K562 (cell line): ENCODE results near the gene SLC2A8. TPM values are rescaled to one million over a fixed set of nuclear protein-coding genes. Genes with fewer than 3 reads are reported as not detected.
A peak's percentile ranks its signal among the peaks of the same experiment; 100 is the strongest.

ENCODE experiments used
- CEBPB ChIP-seq: fragments of 450-650 bp; IDR thresholded peaks from 2 replicates; pipeline ENCODE4 v1.6.1; 2016; ENCODE audit warnings: missing genetic modification characterization, missing compliant biosample characterization
- CREB1 ChIP-seq, 2 experiments: sonication (generic) in 1 of 2; formaldehyde crosslinking in 1 of 2; IDR thresholded peaks; 2 replicates each; pipeline versions ENCODE4 v1.6.1 to v1.8.0; 2012 to 2022; ENCODE audit warnings: inconsistent platforms in 1 of 2, mild to moderate bottlenecking in 1 of 2, missing genetic modification reagents in 1 of 2, moderate library complexity in 1 of 2
- GABPB2 ChIP-seq: fragments of 250-450 bp; sonication (Bioruptor Pico); conservative IDR thresholded peaks from 2 replicates; pipeline ENCODE4 v1.5.1; 2021; ENCODE audit warnings: mild to moderate bottlenecking
- RBM22 ChIP-seq: fragments of 200-400 bp; formaldehyde crosslinking; IDR thresholded peaks from 2 replicates; pipeline ENCODE4 v1.6.1; 2018; ENCODE audit warnings: low read length, low read depth; ENCODE audit not compliant: poor library complexity, severe bottlenecking
- SMAD1 ChIP-seq: fragments of 150-350 bp; IDR thresholded peaks from 2 replicates; pipeline ENCODE4 v1.6.1; 2014; ENCODE audit warnings: low read length, low read depth; ENCODE audit not compliant: partially characterized antibody
- TGIF2 ChIP-seq: sonication (generic); formaldehyde crosslinking; IDR thresholded peaks from 2 replicates; pipeline ENCODE4 v1.8.1; 2022; ENCODE audit warnings: mild to moderate bottlenecking, missing genetic modification reagents, moderate library complexity
- ZFP1 ChIP-seq: fragments of 450-650 bp; formaldehyde crosslinking; IDR thresholded peaks from 2 replicates; pipeline ENCODE4 v1.4.0; 2020; ENCODE audit warnings: mild to moderate bottlenecking, mixed read lengths
- ZNF165 ChIP-seq: fragments of 250-450 bp; sonication (Bioruptor Pico); IDR thresholded peaks from 2 replicates; pipeline ENCODE4 v1.4.0; 2020; ENCODE audit warnings: borderline replicate concordance
- ZNF174 ChIP-seq: fragments of 250-450 bp; sonication (Bioruptor Pico); IDR thresholded peaks from 2 replicates; pipeline ENCODE4 v1.4.0; 2020; ENCODE audit warnings: mild to moderate bottlenecking
- ZNF263 ChIP-seq: sonication (generic); formaldehyde crosslinking; IDR thresholded peaks from 2 replicates; pipeline ENCODE4 v1.8.0; 2022; ENCODE audit warnings: mild to moderate bottlenecking, missing genetic modification reagents, borderline replicate concordance
- ZNF316 ChIP-seq: fragments of 450-650 bp; IDR thresholded peaks from 2 replicates; pipeline ENCODE4 v1.6.1; 2016
- polyA plus RNA-seq, 8 experiments: library from polyadenylated mRNA; depleted of rRNA in 4 of 8; stranded (reverse) in 5 of 8; unstranded in 3 of 8; fragments of >200 nt; fragmentation: Nextera tagmentation in 2 of 8; fragmentation: Illumina TruSeq in 1 of 8; extraction: Ambion mirVana in 2 of 8; extraction: Trizol in 1 of 8; gene quantifications; 2 replicates each; pipeline versions ENCODE4 v1.2.1 to v1.2.3, GENCODE V29; 2011 to 2014; ENCODE audit warnings: inconsistent platforms in 1 of 8, missing spikeins in 1 of 8
- total RNA-seq, 7 experiments: library from RNA; depleted of rRNA in 6 of 7; stranded (reverse); fragments of >200 nt in 6 of 7; fragmentation: Illumina TruSeq in 2 of 7; extraction: Trizol in 2 of 7; gene quantifications; 2 replicates each; pipeline versions ENCODE4 v1.2.1 to v1.2.3, GENCODE V29; 2011 to 2021; ENCODE audit warnings: low replicate concordance in 1 of 7
- TF ChIP-seq, protein P1 (sequence below): fragments of 250-450 bp; sonication (Bioruptor Pico); IDR thresholded peaks from 2 replicates; pipeline ENCODE4 v1.8.0; 2022; ENCODE audit warnings: inconsistent platforms
- TF ChIP-seq, protein P2 (sequence below), 3 experiments: IDR thresholded peaks in 2 of 3; conservative IDR thresholded peaks in 1 of 3; 2 replicates each; pipeline ENCODE4 v1.5.1; 2011 to 2012; ENCODE audit warnings: low read length in 3 of 3, mild to moderate bottlenecking in 3 of 3, control low read depth in 2 of 3, improper control_type of control experiment in 1 of 3, inconsistent platforms in 1 of 3, low read depth in 1 of 3, mixed read lengths in 1 of 3, moderate library complexity in 1 of 3; ENCODE audit not compliant: insufficient read depth in 2 of 3
- TF ChIP-seq, protein P3 (sequence below), 2 experiments: fragments of 250-450 bp in 1 of 2; fragments of 450-650 bp in 1 of 2; sonication (Bioruptor Pico) in 1 of 2; IDR thresholded peaks; 2 replicates each; pipeline versions ENCODE4 v1.6.1 to v1.8.0; 2016 to 2021; ENCODE audit warnings: mild to moderate bottlenecking in 2 of 2, moderate library complexity in 2 of 2, missing compliant biosample characterization in 1 of 2, missing genetic modification characterization in 1 of 2
- TF ChIP-seq, protein P4 (sequence below): fragments of 450-650 bp; IDR thresholded peaks from 2 replicates; pipeline ENCODE4 v1.6.1; 2018; ENCODE audit not compliant: partially characterized antibody
- TF ChIP-seq, protein P5 (sequence below): fragments of 450-650 bp; formaldehyde crosslinking; IDR thresholded peaks from 2 replicates; pipeline ENCODE4 v1.4.0; 2022; ENCODE audit warnings: mild to moderate bottlenecking, moderate library complexity

SLC2A8 gene
- total and polyA plus RNA-seq, 9 of the 15 experiments (the other 6 are each of a cell fraction or from before 2014, with no cell fraction given), result 0.13 to 12.9 (median 5.2) TPM

DNA sequence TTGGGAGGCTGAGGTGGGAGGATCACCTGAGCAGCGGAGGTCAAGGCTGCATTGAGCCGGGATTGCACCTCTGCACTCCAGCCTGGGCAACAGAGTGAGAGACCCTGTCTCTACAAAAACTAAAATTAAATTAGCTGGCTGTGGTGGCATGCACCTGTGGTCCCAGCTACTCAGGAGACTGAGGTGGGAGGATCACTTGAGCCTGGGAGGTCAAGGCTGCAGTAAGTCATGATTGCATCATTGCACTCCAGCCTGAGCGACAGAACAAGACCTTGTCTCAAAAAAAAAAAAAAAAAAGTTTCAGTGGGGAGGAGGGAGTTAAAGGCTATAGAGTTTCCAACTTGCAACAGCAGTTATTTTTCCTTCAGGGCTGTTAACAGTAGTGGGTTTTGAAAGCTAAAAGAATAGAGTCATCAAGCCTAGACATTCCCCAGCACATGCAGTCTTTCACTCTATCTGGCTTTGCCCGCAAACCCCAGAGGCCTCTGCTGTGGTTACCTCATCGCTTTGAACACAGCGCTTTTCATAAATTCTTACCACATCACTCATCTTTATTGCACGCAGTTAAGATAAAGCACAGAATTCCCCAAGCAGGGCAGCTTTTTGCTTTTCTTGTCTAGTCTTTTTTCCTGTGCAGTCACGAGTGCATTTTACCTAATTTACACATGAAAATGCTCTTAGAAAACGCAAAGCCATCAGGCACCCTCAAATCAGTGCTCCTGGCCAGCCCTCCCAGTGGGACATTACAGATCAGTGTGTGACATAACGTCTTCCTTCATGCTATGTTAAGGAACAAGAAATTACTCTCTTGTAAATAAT lies 8.7 kb upstream of the SLC2A8 start (continued):
- TF ChIP-seq, protein P1, sequence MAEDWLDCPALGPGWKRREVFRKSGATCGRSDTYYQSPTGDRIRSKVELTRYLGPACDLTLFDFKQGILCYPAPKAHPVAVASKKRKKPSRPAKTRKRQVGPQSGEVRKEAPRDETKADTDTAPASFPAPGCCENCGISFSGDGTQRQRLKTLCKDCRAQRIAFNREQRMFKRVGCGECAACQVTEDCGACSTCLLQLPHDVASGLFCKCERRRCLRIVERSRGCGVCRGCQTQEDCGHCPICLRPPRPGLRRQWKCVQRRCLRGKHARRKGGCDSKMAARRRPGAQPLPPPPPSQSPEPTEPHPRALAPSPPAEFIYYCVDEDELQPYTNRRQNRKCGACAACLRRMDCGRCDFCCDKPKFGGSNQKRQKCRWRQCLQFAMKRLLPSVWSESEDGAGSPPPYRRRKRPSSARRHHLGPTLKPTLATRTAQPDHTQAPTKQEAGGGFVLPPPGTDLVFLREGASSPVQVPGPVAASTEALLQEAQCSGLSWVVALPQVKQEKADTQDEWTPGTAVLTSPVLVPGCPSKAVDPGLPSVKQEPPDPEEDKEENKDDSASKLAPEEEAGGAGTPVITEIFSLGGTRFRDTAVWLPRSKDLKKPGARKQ, result no peak
- no peak for TF ChIP-seq CREB1 (IDR thresholded peaks at IDR 0.05)
- TF ChIP-seq CREB1 (CRISPR knock-in tag; IDR thresholded peaks at IDR 0.05), result no peak
- no peak for TF ChIP-seq ZNF165
- TF ChIP-seq RBM22, result no peak
- no peak for TF ChIP-seq SMAD1
- no peak for TF ChIP-seq TGIF2
- TF ChIP-seq CEBPB, result peak; percentile 87
- no peak for TF ChIP-seq ZNF263 (CRISPR knock-in tag)
- TF ChIP-seq, protein P2, sequence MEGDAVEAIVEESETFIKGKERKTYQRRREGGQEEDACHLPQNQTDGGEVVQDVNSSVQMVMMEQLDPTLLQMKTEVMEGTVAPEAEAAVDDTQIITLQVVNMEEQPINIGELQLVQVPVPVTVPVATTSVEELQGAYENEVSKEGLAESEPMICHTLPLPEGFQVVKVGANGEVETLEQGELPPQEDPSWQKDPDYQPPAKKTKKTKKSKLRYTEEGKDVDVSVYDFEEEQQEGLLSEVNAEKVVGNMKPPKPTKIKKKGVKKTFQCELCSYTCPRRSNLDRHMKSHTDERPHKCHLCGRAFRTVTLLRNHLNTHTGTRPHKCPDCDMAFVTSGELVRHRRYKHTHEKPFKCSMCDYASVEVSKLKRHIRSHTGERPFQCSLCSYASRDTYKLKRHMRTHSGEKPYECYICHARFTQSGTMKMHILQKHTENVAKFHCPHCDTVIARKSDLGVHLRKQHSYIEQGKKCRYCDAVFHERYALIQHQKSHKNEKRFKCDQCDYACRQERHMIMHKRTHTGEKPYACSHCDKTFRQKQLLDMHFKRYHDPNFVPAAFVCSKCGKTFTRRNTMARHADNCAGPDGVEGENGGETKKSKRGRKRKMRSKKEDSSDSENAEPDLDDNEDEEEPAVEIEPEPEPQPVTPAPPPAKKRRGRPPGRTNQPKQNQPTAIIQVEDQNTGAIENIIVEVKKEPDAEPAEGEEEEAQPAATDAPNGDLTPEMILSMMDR (IDR thresholded peaks at IDR 0.05 in 2 of 3, conservative IDR thresholded peaks at IDR 0.05 in 1 of 3; ENCODE audit: insufficient read depth in 2 of 3, low read depth in 1 of 3, low read length in 3 of 3), result no peak
- TF ChIP-seq GABPB2, result no peak
- TF ChIP-seq, protein P3, sequence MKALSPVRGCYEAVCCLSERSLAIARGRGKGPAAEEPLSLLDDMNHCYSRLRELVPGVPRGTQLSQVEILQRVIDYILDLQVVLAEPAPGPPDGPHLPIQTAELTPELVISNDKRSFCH (CRISPR knock-in tag; IDR thresholded peaks at IDR 0.05), result no peak
- TF ChIP-seq, protein P3 (tag; IDR thresholded peaks at IDR 0.05), result no peak
- TF ChIP-seq, protein P4, sequence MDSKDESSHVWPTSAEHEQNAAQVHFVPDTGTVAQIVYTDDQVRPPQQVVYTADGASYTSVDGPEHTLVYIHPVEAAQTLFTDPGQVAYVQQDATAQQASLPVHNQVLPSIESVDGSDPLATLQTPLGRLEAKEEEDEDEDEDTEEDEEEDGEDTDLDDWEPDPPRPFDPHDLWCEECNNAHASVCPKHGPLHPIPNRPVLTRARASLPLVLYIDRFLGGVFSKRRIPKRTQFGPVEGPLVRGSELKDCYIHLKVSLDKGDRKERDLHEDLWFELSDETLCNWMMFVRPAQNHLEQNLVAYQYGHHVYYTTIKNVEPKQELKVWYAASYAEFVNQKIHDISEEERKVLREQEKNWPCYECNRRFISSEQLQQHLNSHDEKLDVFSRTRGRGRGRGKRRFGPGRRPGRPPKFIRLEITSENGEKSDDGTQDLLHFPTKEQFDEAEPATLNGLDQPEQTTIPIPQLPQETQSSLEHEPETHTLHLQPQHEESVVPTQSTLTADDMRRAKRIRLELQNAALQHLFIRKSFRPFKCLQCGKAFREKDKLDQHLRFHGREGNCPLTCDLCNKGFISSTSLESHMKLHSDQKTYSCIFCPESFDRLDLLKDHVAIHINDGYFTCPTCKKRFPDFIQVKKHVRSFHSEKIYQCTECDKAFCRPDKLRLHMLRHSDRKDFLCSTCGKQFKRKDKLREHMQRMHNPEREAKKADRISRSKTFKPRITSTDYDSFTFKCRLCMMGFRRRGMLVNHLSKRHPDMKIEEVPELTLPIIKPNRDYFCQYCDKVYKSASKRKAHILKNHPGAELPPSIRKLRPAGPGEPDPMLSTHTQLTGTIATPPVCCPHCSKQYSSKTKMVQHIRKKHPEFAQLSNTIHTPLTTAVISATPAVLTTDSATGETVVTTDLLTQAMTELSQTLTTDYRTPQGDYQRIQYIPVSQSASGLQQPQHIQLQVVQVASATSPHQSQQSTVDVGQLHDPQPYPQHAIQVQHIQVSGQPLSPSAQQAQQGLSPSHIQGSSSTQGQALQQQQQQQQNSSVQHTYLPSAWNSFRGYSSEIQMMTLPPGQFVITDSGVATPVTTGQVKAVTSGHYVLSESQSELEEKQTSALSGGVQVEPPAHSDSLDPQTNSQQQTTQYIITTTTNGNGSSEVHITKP, result no peak
- no peak for TF ChIP-seq ZNF174 (CRISPR knock-in tag)
- TF ChIP-seq, protein P5, sequence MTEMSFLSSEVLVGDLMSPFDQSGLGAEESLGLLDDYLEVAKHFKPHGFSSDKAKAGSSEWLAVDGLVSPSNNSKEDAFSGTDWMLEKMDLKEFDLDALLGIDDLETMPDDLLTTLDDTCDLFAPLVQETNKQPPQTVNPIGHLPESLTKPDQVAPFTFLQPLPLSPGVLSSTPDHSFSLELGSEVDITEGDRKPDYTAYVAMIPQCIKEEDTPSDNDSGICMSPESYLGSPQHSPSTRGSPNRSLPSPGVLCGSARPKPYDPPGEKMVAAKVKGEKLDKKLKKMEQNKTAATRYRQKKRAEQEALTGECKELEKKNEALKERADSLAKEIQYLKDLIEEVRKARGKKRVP, result 0 out of 2 replicates have a peak, but pooled peaks have one; percentile 23
- TF ChIP-seq ZNF316, result no peak
- no peak for TF ChIP-seq ZFP1 (CRISPR knock-in tag)
